B cell (primary cell): Measurements from ENCODE around the gene RASA3. TPM values are rescaled to one million over a fixed set of nuclear protein-coding genes. Genes with fewer than 3 reads are reported as not detected.

Experiments
- ATAC-seq: fragments of 200-7000 bp; cut with Tn5 transposase; one replicate; pipeline ENCODE4 v1.10.0; 2021; ENCODE audit warnings: low read depth, mild to moderate bottlenecking, moderate number of reproducible peaks, moderate library complexity
- CTCF ChIA-PET: fragments of 350-600 bp; sonication (Branson Sonifier 250); formaldehyde crosslinking; loops from one replicate; lab custom pipeline; 2021; ENCODE audit warnings: antibody characterized with exemption, inconsistent platforms; lab: Charles Lee
- POLR2A ChIA-PET: fragments of 350-600 bp; sonication (Branson Sonifier 250); formaldehyde crosslinking; loops from one replicate; lab custom pipeline; 2021; ENCODE audit warnings: antibody characterized with exemption; lab: Charles Lee
- DNase-seq: peaks from one replicate; pipeline ENCODE4 v3.0.0; 2013
- H2AFZ ChIP-seq: 2 replicates; pipeline ENCODE4 v1.6.1; 2012; ENCODE audit warnings: mild to moderate bottlenecking, low read depth, low read length; ENCODE audit not compliant: insufficient read depth, poor library complexity, severe bottlenecking
- H3K27ac ChIP-seq, 2 donors: 1 replicate in 1 of 2; 2 replicates in 1 of 2; pipeline ENCODE4 v1.5.1; 2012 to 2013; ENCODE audit warnings: low read length in 2 of 2, mild to moderate bottlenecking in 2 of 2, moderate library complexity in 1 of 2
- H3K27me3 ChIP-seq, 4 experiments: fragments of 200-600 bp in 1 of 4; sonication (generic) in 1 of 4; replicated peaks in 1 of 4; 1 replicate in 2 of 4; 2 replicates in 2 of 4; pipeline versions ENCODE4 v1.6.1 to v1.7.0; 2013 to 2016; ENCODE audit warnings: low read length in 3 of 4, mild to moderate bottlenecking in 2 of 4, mixed read lengths in 1 of 4, moderate library complexity in 1 of 4; ENCODE audit not compliant: insufficient read depth in 4 of 4, control insufficient read depth in 3 of 4; ENCODE audit errors: control extremely low read depth in 1 of 4
- H3K36me3 ChIP-seq, 2 experiments: replicated peaks in 1 of 2; 1 replicate in 1 of 2; 2 replicates in 1 of 2; pipeline versions ENCODE4 v1.6.1 to v1.7.1; 2013; ENCODE audit warnings: low read length in 1 of 2; ENCODE audit not compliant: insufficient read depth in 2 of 2, control insufficient read depth in 1 of 2; ENCODE audit errors: control extremely low read depth in 1 of 2, extremely low read depth in 1 of 2
- H3K4me1 ChIP-seq, 2 donors: fragments of 200-600 bp in 1 of 2; sonication (generic) in 1 of 2; 1 replicate in 1 of 2; 2 replicates in 1 of 2; pipeline versions ENCODE4 v1.5.1 to v1.6.1; 2013 to 2017; ENCODE audit warnings: low read length in 2 of 2; ENCODE audit not compliant: control insufficient read depth in 2 of 2, insufficient read depth in 2 of 2
- H3K4me2 ChIP-seq: replicated peaks from 2 replicates; pipeline ENCODE3; 2012; ENCODE audit warnings: mild to moderate bottlenecking, low read depth, low read length; ENCODE audit not compliant: poor library complexity, severe bottlenecking
- H3K4me3 ChIP-seq, 5 experiments: fragments of 200-600 bp in 1 of 5; sonication (generic) in 1 of 5; 1 replicate in 3 of 5; 2 replicates in 2 of 5; pipeline versions ENCODE4 v1.5.1 to v1.7.0; 2011 to 2016; ENCODE audit warnings: low read length in 4 of 5, mild to moderate bottlenecking in 4 of 5, low read depth in 2 of 5, control low read depth in 1 of 5, moderate library complexity in 1 of 5; ENCODE audit not compliant: insufficient read depth in 1 of 5; ENCODE audit errors: control extremely low read depth in 1 of 5, extremely low read depth in 1 of 5
- H3K79me2 ChIP-seq: fragments of 200-600 bp; sonication (generic); one replicate; pipeline ENCODE4 v1.6.0; 2016; ENCODE audit warnings: low read length; ENCODE audit not compliant: control insufficient read depth, insufficient read depth
- H3K9ac ChIP-seq: fragments of 200-600 bp; sonication (generic); 2 replicates; pipeline ENCODE4 v1.6.1; 2017; ENCODE audit warnings: mild to moderate bottlenecking, low read length, moderate library complexity
- H3K9me3 ChIP-seq, 3 donors: one replicate each; pipeline versions ENCODE4 v1.6.1 to v1.7.1; 2013; ENCODE audit warnings: low read length in 2 of 3; ENCODE audit not compliant: control insufficient read depth in 2 of 3, insufficient read depth in 1 of 3; ENCODE audit errors: control extremely low read depth in 1 of 3
- H4K20me1 ChIP-seq: 2 replicates; pipeline ENCODE4 v1.6.0; 2012; ENCODE audit warnings: mild to moderate bottlenecking, low read length; ENCODE audit not compliant: insufficient read depth, control insufficient read depth, poor library complexity, severe bottlenecking
- H3K27ac Mint-ChIP-seq: one replicate; pipeline ENCODE4 v1.8.0; 2021; ENCODE audit warnings: mixed read lengths
- H3K27me3 Mint-ChIP-seq: one replicate; pipeline ENCODE4 v1.8.0; 2021; ENCODE audit warnings: mixed read lengths
- H3K4me1 Mint-ChIP-seq: one replicate; pipeline ENCODE4 v1.8.0; 2021; ENCODE audit warnings: mixed read lengths
- H3K4me3 Mint-ChIP-seq: one replicate; pipeline ENCODE4 v1.8.0; 2021; ENCODE audit warnings: mixed read lengths
- H3K9me3 Mint-ChIP-seq: one replicate; pipeline ENCODE4 v1.8.0; 2022; ENCODE audit warnings: mixed read lengths; ENCODE audit not compliant: insufficient read depth
- CTCF ChIP-seq: fragments of 200-600 bp; IDR thresholded peaks from one replicate; pipeline ENCODE4 v1.8.0; 2022; ENCODE audit warnings: antibody characterized with exemption, mild to moderate bottlenecking
- EZH2 ChIP-seq: IDR thresholded peaks from 2 replicates; pipeline ENCODE4 v1.6.1; 2012; ENCODE audit warnings: borderline replicate concordance, low read depth, mild to moderate bottlenecking, moderate library complexity, low read length; ENCODE audit not compliant: insufficient read depth, poor library complexity, severe bottlenecking
- WGBS: methylation state at CpG from one replicate; pipeline ENCODE4 v1.1.5; 2013; ENCODE audit warnings: missing lambda C conversion rate; ENCODE audit not compliant: insufficient coverage; 5-methylcytosine and 5-hydroxymethylcytosine counted together
- intact Hi-C: fragments of 100-400 bp; cut with micrococcal nuclease; formaldehyde crosslinking; loops from one replicate; pipeline ENCODE4 v1.10.0; 2022
- polyA plus RNA-seq: library from polyadenylated mRNA; depleted of rRNA; stranded (reverse); fragments of >200 nt; gene quantifications from 2 replicates; pipeline ENCODE4 v1.2.3, GENCODE V29; 2012
- total RNA-seq, 2 donors: library from RNA; stranded (reverse); fragments of 120-200 nt in 1 of 2; gene quantifications; 1 replicate in 1 of 2; 2 replicates in 1 of 2; pipeline versions ENCODE4 v1.2.3 to v1.2.4, GENCODE V29; 2013 to 2022

Gene RASA3
- total and polyA plus RNA-seq, 2 donors (not counting 1 experiment from before 2014, with no cell fraction given): 54.2 to 87.4 TPM

DNA sequence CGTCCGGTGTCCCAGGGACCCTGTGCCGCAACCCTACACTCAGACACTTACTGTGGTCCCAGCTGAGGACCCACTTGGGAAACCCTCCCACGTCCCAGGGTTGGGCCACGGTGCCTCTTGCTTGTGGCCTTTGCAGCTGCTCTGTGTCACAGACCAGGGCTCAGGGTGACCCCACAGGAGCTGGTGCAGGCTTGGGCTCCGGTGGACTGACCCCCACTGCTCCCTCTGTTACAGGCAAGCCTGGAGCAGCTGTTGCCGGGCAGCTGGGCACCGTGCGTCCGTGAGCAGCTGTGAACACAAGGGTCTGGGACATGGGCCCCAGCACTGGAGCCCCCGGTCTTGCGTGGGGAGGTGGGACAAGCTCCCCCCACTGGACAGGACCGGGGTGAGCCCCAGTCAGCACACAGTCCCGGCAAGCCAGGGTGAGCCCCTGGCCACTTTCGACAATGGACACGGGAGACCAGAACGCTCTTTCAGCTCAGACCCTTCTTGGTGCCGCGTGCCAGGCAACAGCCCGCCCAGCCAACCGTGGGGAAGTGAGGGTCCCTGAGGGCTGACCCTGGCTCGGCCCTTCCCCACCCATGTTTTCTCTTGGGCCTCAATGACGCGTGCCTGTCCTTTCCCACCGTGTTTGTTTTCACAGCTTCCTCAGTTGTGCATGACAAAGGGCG, 92.8 kb downstream of the RASA3 start:
- ATAC-seq: no peak

More for the DNA sequence above, 92.8 kb downstream of the RASA3 start:
- Histone ChIP-seq H3K4me3 (no peak overlapping the region), H2AFZ (no peak overlapping the region), H3K27ac (no peak overlapping the region), H3K9ac (no peak overlapping the region), H3K4me2 (no peak overlapping the region), H3K4me1 (no peaks in the 10 kb centered on the region), H4K20me1 (peaks cover 81% of the 10 kb centered on the region), H3K27me3 (no peaks in the 10 kb centered on the region), H3K79me2 (peaks cover 88% of the 10 kb centered on the region), H3K36me3 (peaks cover 0 to 73% of the 10 kb centered on the region in 2 experiments), H3K9me3 (no peaks in the 10 kb centered on the region)
- H3K27me3 Mint-ChIP-seq: no peaks in the 10 kb centered on the region
- intact Hi-C loops: no loop called here
- H3K4me1 Mint-ChIP-seq: peaks cover 10% of the 10 kb centered on the region
- ChIA-PET POLR2A (interaction anchor here (0.9 kb wide), 1 partner anchor 15 kb away, joined by 6 read pairs; no protein-coding TSS in a partner anchor), CTCF (no interaction called here)
- no peak for TF ChIP-seq EZH2
- no peak for TF ChIP-seq CTCF
- H3K27ac Mint-ChIP-seq: no peak overlapping the region
- H3K9me3 Mint-ChIP-seq: no peaks in the 10 kb centered on the region
- no peak overlapping the region for H3K4me3 Mint-ChIP-seq
- no peak for DNase-seq
- 96% methylated on average over 26 of the region's 26 CpGs for WGBS
